ENCODE measurements around the gene MCF2L2. TPM values are rescaled to one million over a fixed set of nuclear protein-coding genes. Genes with fewer than 3 reads are reported as not detected.

MCF2L2 gene
- total and polyA plus RNA-seq, 2 donors (not counting 1 experiment from before 2014, with no cell fraction given), result 0.03 to 1.6 TPM

GRCh38 chr3:183427876-183428446 lies 458 bp downstream of the MCF2L2 start:
- peak overlapping the region; percentile 97 for H3K4me2 ChIP-seq (replicated peaks; ENCODE audit: low read depth, low read length, poor library complexity, severe bottlenecking)
- peak; percentile 44 for ATAC-seq (ENCODE audit: low read depth)
- H3K4me3 ChIP-seq (ENCODE audit: control extremely low read depth in 1 of 5, extremely low read depth in 1 of 5, insufficient read depth in 1 of 5, low read depth in 2 of 5, low read length in 4 of 5), result peak overlapping the region in 4 of 5 experiments; percentile 54 to 74 (median 62)
- H4K20me1 ChIP-seq (ENCODE audit: control insufficient read depth, insufficient read depth, low read length, poor library complexity, severe bottlenecking), result no peaks in the 10 kb centered on the region
- peaks cover 0 to 53% (median 23%) of the 10 kb centered on the region in 4 experiments for H3K27me3 ChIP-seq (replicated peaks in 1 of 4; ENCODE audit: control extremely low read depth in 1 of 4, control insufficient read depth in 3 of 4, insufficient read depth in 4 of 4, low read length in 3 of 4)
- DNase-seq, result no peak
- peak overlapping the region; percentile 84 for H2AFZ ChIP-seq (ENCODE audit: insufficient read depth, low read depth, low read length, poor library complexity, severe bottlenecking)
- peaks cover 13 to 18% of the 10 kb centered on the region in 2 donors for H3K4me1 ChIP-seq (ENCODE audit: control insufficient read depth in 2 of 2, insufficient read depth in 2 of 2, low read length in 2 of 2)
- Mint-ChIP-seq H3K4me3 (peak overlapping the region; percentile 90), H3K27me3 (peaks cover 29% of the 10 kb centered on the region), H3K27ac (no peak overlapping the region), H3K4me1 (peaks cover 11% of the 10 kb centered on the region), H3K9me3 (ENCODE audit: insufficient read depth) (no peaks in the 10 kb centered on the region)
- ChIA-PET CTCF (interaction anchor here (0.8 to 1.0 kb wide), 3 partner anchors 42 to 456 kb away, joined by 3 read pairs; no protein-coding TSS in a partner anchor), POLR2A (no interaction called here)
- H3K79me2 ChIP-seq (ENCODE audit: control insufficient read depth, insufficient read depth, low read length), result no peaks in the 10 kb centered on the region
- no peak overlapping the region for H3K27ac ChIP-seq (ENCODE audit: low read length in 2 of 2)
- under 1% methylated on average over 47 of the region's 47 CpGs for WGBS (ENCODE audit: insufficient coverage)
- H3K9me3 ChIP-seq (ENCODE audit: control extremely low read depth in 1 of 3, control insufficient read depth in 2 of 3, insufficient read depth in 1 of 3, low read length in 2 of 3), result peaks cover 0 to 11% (median 0%) of the 10 kb centered on the region in 3 donors
- no peaks in the 10 kb centered on the region for H3K36me3 ChIP-seq (replicated peaks in 1 of 2; ENCODE audit: control extremely low read depth in 1 of 2, control insufficient read depth in 1 of 2, extremely low read depth in 1 of 2, insufficient read depth in 2 of 2, low read length in 1 of 2)
- TF ChIP-seq EZH2 (IDR thresholded peaks at IDR 0.05; ENCODE audit: borderline replicate concordance, insufficient read depth, low read depth, low read length, poor library complexity, severe bottlenecking), result no peak
- TF ChIP-seq, protein P1, sequence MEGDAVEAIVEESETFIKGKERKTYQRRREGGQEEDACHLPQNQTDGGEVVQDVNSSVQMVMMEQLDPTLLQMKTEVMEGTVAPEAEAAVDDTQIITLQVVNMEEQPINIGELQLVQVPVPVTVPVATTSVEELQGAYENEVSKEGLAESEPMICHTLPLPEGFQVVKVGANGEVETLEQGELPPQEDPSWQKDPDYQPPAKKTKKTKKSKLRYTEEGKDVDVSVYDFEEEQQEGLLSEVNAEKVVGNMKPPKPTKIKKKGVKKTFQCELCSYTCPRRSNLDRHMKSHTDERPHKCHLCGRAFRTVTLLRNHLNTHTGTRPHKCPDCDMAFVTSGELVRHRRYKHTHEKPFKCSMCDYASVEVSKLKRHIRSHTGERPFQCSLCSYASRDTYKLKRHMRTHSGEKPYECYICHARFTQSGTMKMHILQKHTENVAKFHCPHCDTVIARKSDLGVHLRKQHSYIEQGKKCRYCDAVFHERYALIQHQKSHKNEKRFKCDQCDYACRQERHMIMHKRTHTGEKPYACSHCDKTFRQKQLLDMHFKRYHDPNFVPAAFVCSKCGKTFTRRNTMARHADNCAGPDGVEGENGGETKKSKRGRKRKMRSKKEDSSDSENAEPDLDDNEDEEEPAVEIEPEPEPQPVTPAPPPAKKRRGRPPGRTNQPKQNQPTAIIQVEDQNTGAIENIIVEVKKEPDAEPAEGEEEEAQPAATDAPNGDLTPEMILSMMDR (IDR thresholded peaks at IDR 0.05), result no peak
- H3K9ac ChIP-seq (ENCODE audit: low read length), result peak overlapping the region; percentile 71
- intact Hi-C loops (cut with micrococcal nuclease), result loop anchor here (2.0 kb wide), 1 partner anchor 19 kb away; no protein-coding TSS in a partner anchor

- Histone ChIP-seq H3K27ac (ENCODE audit: low read length in 2 of 2) (no peak overlapping the region), H3K4me3 (ENCODE audit: control extremely low read depth in 1 of 5, extremely low read depth in 1 of 5, insufficient read depth in 1 of 5, low read depth in 2 of 5, low read length in 4 of 5) (peak overlapping the region in 4 of 5 experiments; percentile 54 to 74 (median 62)), H3K9me3 (ENCODE audit: control extremely low read depth in 1 of 3, control insufficient read depth in 2 of 3, insufficient read depth in 1 of 3, low read length in 2 of 3) (peaks cover 0 to 11% (median 0%) of the 10 kb centered on the region in 3 donors), H3K4me2 (replicated peaks; ENCODE audit: low read depth, low read length, poor library complexity, severe bottlenecking) (peak overlapping the region; percentile 97), H3K79me2 (ENCODE audit: control insufficient read depth, insufficient read depth, low read length) (no peaks in the 10 kb centered on the region), H3K27me3 (replicated peaks in 1 of 4; ENCODE audit: control extremely low read depth in 1 of 4, control insufficient read depth in 3 of 4, insufficient read depth in 4 of 4, low read length in 3 of 4) (peaks cover 0 to 51% (median 21%) of the 10 kb centered on the region in 4 experiments), H3K9ac (ENCODE audit: low read length) (peak overlapping the region; percentile 71), H3K36me3 (replicated peaks in 1 of 2; ENCODE audit: control extremely low read depth in 1 of 2, control insufficient read depth in 1 of 2, extremely low read depth in 1 of 2, insufficient read depth in 2 of 2, low read length in 1 of 2) (no peaks in the 10 kb centered on the region), H3K4me1 (ENCODE audit: control insufficient read depth in 2 of 2, insufficient read depth in 2 of 2, low read length in 2 of 2) (peaks cover 13 to 18% of the 10 kb centered on the region in 2 donors), H2AFZ (ENCODE audit: insufficient read depth, low read depth, low read length, poor library complexity, severe bottlenecking) (peak overlapping the region; percentile 84), H4K20me1 (ENCODE audit: control insufficient read depth, insufficient read depth, low read length, poor library complexity, severe bottlenecking) (no peaks in the 10 kb centered on the region)
- Mint-ChIP-seq H3K27me3 (peaks cover 29% of the 10 kb centered on the region), H3K9me3 (ENCODE audit: insufficient read depth) (peaks cover 1% of the 10 kb centered on the region), H3K4me1 (peaks cover 11% of the 10 kb centered on the region), H3K27ac (no peak overlapping the region), H3K4me3 (peak overlapping the region; percentile 90)
- DNase-seq, result no peak
- POLR2A ChIA-PET, result no interaction called here
- CTCF ChIA-PET, result interaction anchor here (0.8 kb wide), 1 partner anchor 45 kb away, joined by 3 read pairs; no protein-coding TSS in a partner anchor
- no peak for TF ChIP-seq EZH2 (IDR thresholded peaks at IDR 0.05; ENCODE audit: borderline replicate concordance, insufficient read depth, low read depth, low read length, poor library complexity, severe bottlenecking)
- TF ChIP-seq, protein P1 (IDR thresholded peaks at IDR 0.05), result no peak
- WGBS (ENCODE audit: insufficient coverage), result 28% methylated on average over 27 of the region's 28 CpGs
- no peak for ATAC-seq (ENCODE audit: low read depth)
- intact Hi-C loops (cut with micrococcal nuclease), result no loop called here
These were observed 1.1 kb downstream of the MCF2L2 start for GRCh38 chr3:183427196-183427875.

All from B cell (primary cell).